GM12891 (cell line): Measurements from ENCODE around the gene WWP2.
A peak's percentile ranks its signal among the peaks of the same experiment; 100 is the strongest.
"Not testable (repeated sequence)": the region's sequence is repeated elsewhere in the genome, so short reads cannot be mapped to it uniquely, and the experiment has no call there.

Experiments used
- DNase-seq: peaks from one replicate; pipeline ENCODE4 v3.0.0; 2011; ENCODE audit warnings: low spot score; ENCODE audit not compliant: insufficient read length
- FAIRE-seq: peaks from 2 replicates; lab custom pipeline; 2011; peaks lifted over from hg19 to GRCh38; lab: Jason Lieb, UNC
- PAX5 ChIP-seq: IDR thresholded peaks from 2 replicates; pipeline ENCODE4 v1.6.1; 2011; ENCODE audit warnings: low read length, moderate library complexity, mild to moderate bottlenecking; ENCODE audit not compliant: insufficient read depth, severe bottlenecking
- POLR2A ChIP-seq: IDR thresholded peaks from 2 replicates; pipeline ENCODE4 v1.6.1; 2011; ENCODE audit warnings: low read depth, low read length, control low read depth
- POLR2AphosphoS5 ChIP-seq: IDR thresholded peaks from 2 replicates; pipeline ENCODE4 v1.6.1; 2011; ENCODE audit warnings: low read depth, low read length, control low read depth
- POU2F2 ChIP-seq: IDR thresholded peaks from 2 replicates; pipeline ENCODE4 v1.6.1; 2011; ENCODE audit warnings: low read depth, mild to moderate bottlenecking, control low read depth, low read length, moderate library complexity
- SPI1 ChIP-seq: IDR thresholded peaks from 2 replicates; pipeline ENCODE4 v1.6.1; 2011; ENCODE audit warnings: low read depth, low read length, control low read depth
- TAF1 ChIP-seq: IDR thresholded peaks from 2 replicates; pipeline ENCODE4 v1.6.1; 2011; ENCODE audit warnings: low read depth, low read length, control low read depth

WWP2 gene

GRCh38 chr16:69814078-69814477 is 51.9 kb downstream of the WWP2 start:
- no peak for TF ChIP-seq POU2F2
- no peak for TF ChIP-seq TAF1
- TF ChIP-seq PAX5: no peak
- no peak for TF ChIP-seq SPI1
- TF ChIP-seq POLR2AphosphoS5: no peak
- no peak for TF ChIP-seq POLR2A
- FAIRE-seq (no peak), DNase-seq (no peak)

GRCh38 chr16:69814561-69814960 is 52.4 kb downstream of the WWP2 start:
- DNase-seq (no peak), FAIRE-seq (no peak)
- TF ChIP-seq POU2F2 (no peak), PAX5 (no peak), POLR2AphosphoS5 (no peak), POLR2A (no peak), TAF1 (no peak), SPI1 (no peak)

DNA sequence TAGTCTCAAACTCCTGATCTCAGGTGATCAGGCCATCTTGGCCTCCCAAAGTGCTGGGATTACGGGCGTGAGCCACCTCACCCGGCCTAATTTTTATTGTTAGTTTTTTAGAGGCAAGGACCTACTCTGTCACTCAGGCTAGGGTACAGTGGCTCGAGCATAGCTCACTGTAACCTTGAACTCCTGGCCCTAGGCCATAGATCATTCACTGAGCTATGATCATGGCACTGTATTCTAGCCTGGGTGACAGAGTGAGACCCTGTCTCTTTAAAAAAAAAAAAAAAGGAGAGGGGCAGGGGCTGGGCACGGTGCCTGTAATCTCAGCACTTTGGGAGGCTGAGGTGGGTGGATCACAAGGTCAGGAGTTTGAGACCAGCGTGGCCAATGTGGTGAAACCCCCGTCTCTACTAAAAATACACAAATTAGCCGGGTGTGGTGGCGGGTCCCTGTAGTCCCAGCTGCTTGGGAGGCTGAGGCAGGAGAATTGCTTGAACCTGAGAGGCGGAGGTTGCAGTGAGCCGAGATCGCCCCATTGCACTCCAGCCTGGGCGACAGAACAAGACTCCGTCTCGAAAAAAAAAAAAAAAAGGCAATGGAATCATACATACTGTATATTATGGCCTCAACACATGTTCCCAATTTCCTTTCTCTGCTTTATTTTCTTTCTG is 53.2 kb downstream of the WWP2 start:
- DNase-seq, FAIRE-seq: not testable (repeated sequence)

DNA sequence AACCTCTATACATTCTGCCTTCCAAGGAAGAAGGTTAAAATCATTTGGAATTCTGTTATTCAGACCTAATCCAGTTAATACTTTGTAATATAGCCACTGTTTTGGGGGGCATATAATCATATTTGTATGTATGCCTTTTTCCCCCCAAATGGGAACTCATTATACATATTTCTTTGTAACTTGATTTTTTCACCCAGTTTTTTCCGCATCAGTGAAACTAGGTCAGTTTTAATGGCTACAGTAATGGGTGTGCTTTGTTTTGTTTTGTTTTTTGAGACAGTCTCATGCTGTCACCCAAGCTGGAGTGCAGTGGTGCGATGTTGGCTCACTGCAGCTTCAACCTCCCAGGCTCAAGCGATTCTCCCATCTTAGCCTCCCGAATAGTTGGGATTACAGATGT is 54.9 kb downstream of the WWP2 start:
- DNase-seq (no peak), FAIRE-seq (no peak)
- TF ChIP-seq SPI1 (no peak), TAF1 (no peak), POLR2AphosphoS5 (no peak), PAX5 (no peak), POU2F2 (no peak), POLR2A (no peak)

- DNase-seq (no peak), FAIRE-seq (no peak)
- no peak for TF ChIP-seq POU2F2
- TF ChIP-seq SPI1: no peak
- TF ChIP-seq PAX5: no peak
- TF ChIP-seq POLR2AphosphoS5: no peak
- no peak for TF ChIP-seq POLR2A
- no peak for TF ChIP-seq TAF1
These were observed 56.9 kb downstream of the WWP2 start for GRCh38 chr16:69818891-69819545.

GRCh38 chr16:69820926-69821541 is 58.9 kb downstream of the WWP2 start:
- TF ChIP-seq POLR2AphosphoS5: no peak
- no peak for TF ChIP-seq POLR2A
- TF ChIP-seq PAX5: no peak
- no peak for TF ChIP-seq POU2F2
- TF ChIP-seq TAF1: no peak
- TF ChIP-seq SPI1: no peak
- DNase-seq: no peak
- FAIRE-seq: no peak

GRCh38 chr16:69821844-69822173 is 59.7 kb downstream of the WWP2 start:
- DNase-seq (no peak), FAIRE-seq (no peak)
- TF ChIP-seq PAX5 (no peak), POU2F2 (no peak), SPI1 (no peak), POLR2A (no peak), TAF1 (no peak), POLR2AphosphoS5 (no peak)

DNA sequence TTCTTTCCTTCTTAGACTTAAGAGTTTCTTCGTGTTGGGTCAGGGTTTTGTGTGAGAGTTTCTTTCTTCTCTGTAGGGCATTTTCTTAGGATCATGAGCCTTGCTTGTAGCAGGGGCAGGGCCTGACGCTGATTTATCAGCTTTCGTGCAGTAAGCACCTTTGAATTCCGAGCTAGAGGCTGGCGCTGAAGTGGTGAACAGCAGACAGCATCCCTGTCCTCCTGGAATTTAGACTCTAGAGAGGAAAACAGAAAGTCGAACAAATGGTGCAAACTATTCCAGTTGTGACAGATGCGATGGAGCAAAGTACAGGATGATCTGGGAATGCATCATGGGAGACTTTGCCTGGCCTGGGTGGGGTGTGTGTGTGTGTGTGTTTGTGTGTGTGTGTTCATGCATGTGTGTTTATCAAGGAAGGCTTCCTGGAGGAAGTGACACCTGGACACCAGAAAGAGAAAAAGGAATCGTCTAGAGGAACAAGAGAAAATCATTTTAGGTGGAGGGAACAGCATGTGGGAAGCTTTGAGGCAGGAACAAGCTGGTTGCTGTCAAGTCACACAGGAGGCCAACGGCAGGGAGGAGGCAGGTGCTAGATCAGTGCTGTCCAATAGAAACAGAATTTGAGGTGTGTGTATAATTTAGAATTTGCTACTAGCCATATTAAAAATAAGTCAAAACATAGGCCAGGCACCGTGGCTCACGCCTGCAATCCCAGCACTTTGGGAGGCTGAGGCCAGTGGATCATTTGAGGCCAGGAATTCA is 60.2 kb downstream of the WWP2 start:
- FAIRE-seq: no peak
- TF ChIP-seq PAX5 (no peak), POLR2AphosphoS5 (no peak), SPI1 (no peak), POU2F2 (no peak), TAF1 (no peak)
- DNase-seq: no peak

GRCh38 chr16:69823831-69824563 is 61.9 kb downstream of the WWP2 start:
- no peak for TF ChIP-seq TAF1
- TF ChIP-seq POLR2A: peak; percentile 60
- no peak for TF ChIP-seq SPI1
- no peak for TF ChIP-seq POU2F2
- no peak for TF ChIP-seq PAX5
- no peak for TF ChIP-seq POLR2AphosphoS5
- DNase-seq: peak; percentile 47
- FAIRE-seq: peak; percentile 97

DNA sequence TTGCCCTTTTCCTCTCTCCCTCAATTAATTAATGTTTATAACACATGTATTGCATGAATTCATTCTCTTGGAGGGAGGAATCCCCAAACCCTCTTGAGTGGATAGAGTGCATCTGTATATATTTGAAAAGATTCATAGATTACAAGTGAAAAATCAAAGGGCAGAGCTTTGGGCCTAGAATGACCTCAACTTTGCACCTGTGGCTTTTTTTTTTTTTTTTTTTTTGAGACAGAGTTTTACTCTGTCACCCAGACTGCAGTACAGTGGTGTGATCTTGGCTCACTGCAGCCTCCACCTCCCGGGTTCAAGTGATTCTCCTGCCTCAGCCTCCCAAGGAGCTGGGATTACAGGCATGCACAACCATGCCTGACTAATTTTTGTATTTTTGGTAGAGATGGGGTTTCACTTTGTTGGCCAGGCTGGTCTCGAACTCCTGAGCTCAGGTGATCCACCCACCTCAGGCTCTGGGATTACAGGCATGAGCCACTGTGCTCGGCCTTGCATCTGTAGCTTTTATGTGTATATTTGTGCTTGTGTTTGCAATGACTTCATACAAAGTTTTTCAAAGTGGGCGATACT is 62.5 kb downstream of the WWP2 start:
- FAIRE-seq, DNase-seq: not testable (repeated sequence)
